LNCAP (cell line): ENCODE data around the gene MNAT1.

Experiments used
- TF ChIP-seq, protein P1 (sequence below): fragments of 450-650 bp; IDR thresholded peaks from 2 replicates; pipeline ENCODE4 v1.5.1; 2017; ENCODE audit warnings: mild to moderate bottlenecking

The MNAT1 gene

DNA sequence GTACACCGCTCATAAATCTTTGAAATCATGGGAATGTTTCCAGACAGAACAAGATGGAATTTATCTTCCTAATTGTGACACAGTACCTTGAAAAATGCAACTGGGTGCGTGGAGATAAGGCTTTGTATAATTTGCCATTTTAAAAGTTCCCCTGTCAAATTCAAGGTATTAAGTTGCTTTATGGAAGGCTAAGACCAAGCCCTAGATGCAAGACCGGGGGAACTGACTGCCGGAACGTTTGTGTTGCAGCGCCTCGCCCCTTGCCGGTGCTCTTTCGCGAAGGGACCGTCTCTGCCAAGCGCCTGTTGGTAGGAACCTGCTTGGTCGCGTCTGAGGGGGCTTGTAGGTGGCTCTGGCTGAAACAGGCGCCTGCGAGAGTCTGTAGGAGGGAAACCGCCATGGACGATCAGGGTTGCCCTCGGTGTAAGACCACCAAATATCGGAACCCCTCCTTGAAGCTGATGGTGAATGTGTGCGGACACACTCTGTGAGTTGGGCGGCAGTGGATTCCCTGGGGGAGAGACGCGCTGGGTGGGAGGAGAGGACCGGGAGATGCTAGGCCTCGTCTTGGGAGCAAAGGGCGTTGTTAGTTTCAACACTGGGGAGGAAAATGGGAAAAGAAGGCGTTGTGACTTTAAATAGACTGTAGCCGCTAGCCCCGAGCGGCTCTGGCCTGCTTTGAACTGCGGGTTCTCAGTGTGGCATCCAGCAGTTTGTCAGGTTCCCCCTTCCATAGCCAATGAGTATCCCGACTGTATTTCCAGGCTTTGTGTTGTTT is at the start of gene MNAT1:
MNAT1 (plus strand) TSS at position 297 of the 778 bp plus-strand sequence; CDS start at position 399, 102 bp downstream.
- TF ChIP-seq, protein P1, sequence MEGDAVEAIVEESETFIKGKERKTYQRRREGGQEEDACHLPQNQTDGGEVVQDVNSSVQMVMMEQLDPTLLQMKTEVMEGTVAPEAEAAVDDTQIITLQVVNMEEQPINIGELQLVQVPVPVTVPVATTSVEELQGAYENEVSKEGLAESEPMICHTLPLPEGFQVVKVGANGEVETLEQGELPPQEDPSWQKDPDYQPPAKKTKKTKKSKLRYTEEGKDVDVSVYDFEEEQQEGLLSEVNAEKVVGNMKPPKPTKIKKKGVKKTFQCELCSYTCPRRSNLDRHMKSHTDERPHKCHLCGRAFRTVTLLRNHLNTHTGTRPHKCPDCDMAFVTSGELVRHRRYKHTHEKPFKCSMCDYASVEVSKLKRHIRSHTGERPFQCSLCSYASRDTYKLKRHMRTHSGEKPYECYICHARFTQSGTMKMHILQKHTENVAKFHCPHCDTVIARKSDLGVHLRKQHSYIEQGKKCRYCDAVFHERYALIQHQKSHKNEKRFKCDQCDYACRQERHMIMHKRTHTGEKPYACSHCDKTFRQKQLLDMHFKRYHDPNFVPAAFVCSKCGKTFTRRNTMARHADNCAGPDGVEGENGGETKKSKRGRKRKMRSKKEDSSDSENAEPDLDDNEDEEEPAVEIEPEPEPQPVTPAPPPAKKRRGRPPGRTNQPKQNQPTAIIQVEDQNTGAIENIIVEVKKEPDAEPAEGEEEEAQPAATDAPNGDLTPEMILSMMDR: no peak

DNA sequence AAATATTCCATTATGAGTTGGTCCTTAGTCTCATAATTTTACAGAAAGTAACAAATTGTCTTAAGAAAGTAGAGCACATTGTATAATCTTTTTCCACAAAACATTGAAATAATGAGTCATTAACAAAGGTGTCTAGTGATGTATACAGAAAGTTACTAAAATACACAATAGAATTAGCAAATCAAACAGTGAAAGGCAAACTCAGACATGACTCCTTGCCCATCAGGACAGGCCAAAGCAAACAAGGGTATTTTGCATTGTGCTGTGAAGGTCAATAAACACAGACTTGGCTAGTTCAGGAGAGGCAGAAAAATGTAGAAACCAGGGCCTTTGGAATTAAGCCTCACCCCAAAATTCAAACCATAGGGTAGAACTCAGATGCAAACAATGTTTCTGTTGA is 47.7 kb upstream of the MNAT1 start:
- TF ChIP-seq, protein P1: no peak

DNA sequence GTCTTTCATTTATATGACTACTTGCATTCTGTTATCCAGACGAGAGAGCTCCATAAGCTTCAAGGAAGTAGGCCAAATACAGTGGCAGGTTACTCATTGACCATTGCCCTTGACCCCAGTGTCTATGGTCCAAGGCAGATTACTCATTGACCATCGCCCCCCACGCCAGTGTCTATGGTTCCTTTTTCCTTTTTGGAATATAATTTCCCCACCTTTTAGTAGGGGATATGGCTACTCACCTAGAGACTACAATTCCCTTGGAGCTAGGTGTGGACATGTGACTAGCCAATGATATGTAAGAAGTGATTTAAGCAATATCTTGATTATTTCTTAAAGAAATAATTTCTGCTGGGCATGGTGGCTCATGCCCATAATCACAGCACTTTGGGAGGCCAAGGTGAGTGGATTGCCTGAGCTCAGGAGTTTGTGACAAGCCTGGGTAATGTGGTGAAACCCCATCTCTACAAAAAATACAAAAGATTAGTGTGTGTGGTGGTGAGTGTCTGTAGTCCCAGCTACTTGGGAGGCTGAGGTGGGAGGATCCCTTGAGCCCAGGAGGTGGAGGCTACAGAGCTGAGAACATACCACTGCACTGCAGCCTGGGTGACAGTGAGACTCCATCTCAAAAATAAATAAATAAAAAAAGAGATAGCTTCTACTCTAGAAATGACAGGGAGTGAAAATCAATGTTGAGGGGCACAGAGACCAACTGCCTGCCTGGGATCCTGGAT is 43.0 kb upstream of the MNAT1 start:
- TF ChIP-seq, protein P1: no peak

DNA sequence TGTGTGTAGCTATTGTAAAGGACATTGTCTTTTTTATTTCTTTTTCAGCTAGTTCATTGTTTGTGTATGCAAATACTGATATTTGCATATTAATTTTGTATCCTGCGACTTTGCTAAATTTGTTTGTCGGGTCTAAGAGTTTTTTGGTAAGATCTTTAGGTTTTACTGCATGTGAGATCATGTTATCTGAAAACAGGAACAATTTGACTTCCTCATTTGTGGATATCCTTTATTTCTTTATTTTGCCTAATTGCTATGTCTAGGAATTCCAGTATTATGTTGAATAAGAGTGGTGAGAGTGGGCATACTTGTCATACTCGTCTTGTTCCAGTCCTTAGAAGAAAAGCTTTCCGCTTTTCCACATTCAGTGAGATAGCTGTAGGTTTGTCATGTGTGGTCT is 39.2 kb upstream of the MNAT1 start:
- TF ChIP-seq, protein P1: no peak

DNA sequence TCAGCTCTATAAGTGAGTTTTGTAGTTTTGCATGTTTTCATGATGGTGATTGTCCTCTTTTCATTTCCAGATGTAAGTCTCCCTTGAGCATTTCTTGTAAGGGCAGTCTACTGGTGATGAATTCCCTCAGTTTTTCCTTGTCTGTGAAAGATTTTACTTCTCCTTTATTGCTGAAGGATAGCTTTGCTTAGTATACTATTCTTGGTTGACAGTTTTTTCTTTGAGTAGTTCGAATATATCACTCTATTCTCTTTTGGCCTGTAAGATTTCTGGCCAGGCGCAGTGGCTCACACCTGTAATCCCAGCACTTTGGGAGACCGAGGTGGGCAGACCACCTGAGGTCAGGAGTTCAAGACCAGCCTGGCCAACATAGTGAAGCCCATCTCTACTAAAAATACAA is 34.0 kb upstream of the MNAT1 start:
- TF ChIP-seq, protein P1: no peak

DNA sequence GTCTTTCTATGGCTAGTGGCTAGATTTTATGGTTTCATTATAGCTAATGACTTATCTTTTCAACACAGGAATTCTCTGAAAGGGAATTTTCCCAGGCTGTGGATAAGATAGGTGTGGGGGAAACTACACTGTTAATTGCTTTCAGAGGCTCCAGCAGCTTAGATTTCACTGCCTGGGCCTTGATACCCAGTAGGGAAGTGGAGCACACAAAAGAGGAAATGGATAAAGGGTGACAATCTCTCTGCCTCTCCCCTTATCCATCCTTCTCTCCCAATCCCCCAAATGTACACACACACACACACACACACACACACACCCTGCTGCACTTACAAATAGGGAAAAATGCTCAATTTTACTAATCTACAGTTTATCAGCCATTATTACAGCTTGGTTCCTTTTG is 29.5 kb upstream of the MNAT1 start:
- TF ChIP-seq, protein P1: no peak

DNA sequence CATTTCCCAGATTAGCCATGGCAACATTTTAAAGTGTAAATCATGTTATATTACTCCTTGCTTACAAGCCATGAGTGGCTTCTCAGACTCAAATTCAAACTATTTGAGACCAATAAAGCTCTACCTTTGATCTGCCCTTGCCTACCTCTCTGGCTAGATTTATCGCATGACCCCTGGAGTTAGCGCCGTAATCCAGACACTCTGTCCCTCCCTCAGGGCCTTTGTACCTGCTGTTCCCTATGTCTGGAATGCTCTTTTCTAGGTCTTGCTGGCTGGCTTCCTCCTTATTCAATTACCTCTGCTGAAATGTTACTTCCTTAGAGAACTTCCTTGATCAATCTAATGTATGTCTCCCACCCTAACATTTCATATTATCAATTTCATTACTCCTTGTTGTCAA is 26.7 kb upstream of the MNAT1 start:
- TF ChIP-seq, protein P1: no peak
